ENCODE measurements around the gene ABCC6.

ABCC6 gene

DNA sequence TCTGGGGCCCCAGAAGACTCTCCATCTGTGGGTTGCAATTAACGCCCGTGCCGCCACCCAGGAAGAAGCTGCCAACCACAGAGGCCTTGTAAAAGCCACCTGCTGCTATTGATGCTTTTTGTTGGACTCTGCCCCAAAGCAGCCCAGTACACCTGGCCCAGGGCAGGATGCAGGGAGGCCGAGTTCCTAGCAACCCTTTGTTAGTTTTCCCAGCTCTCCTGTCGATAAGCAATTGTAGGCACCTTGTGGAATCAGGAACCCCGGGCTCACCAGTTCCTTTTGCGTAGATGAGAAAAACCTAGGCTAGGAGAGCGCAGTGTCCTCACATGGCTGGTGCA is 103.3 kb downstream of the ABCC6 start:
- TF ChIP-seq, protein P1, sequence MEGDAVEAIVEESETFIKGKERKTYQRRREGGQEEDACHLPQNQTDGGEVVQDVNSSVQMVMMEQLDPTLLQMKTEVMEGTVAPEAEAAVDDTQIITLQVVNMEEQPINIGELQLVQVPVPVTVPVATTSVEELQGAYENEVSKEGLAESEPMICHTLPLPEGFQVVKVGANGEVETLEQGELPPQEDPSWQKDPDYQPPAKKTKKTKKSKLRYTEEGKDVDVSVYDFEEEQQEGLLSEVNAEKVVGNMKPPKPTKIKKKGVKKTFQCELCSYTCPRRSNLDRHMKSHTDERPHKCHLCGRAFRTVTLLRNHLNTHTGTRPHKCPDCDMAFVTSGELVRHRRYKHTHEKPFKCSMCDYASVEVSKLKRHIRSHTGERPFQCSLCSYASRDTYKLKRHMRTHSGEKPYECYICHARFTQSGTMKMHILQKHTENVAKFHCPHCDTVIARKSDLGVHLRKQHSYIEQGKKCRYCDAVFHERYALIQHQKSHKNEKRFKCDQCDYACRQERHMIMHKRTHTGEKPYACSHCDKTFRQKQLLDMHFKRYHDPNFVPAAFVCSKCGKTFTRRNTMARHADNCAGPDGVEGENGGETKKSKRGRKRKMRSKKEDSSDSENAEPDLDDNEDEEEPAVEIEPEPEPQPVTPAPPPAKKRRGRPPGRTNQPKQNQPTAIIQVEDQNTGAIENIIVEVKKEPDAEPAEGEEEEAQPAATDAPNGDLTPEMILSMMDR (IDR thresholded peaks at IDR 0.05; ENCODE audit: extremely low read depth, missing control alignments), result no peak
- no peak for DNase-seq (ENCODE audit: low spot score)

DNA sequence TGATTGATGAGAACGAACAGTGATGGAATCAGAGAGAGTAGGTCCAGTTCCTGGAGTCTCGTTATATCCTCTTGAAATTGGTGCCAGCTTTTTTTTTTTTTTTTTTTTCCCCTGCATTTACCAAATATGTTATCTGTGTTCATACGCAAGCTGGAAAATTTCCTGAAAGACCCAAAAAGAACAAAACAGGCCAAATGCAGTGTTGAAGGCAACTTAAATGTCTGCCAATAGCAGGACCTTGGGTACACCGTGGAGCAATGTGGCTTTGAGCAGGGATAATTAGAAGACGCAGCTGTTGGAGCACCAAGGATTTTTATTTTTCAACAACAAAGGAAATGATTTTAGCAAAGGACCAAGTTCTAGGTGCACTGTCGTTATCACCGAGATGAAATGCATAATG is 105.0 kb downstream of the ABCC6 start:
- DNase-seq (ENCODE audit: low spot score), result no peak

DNA sequence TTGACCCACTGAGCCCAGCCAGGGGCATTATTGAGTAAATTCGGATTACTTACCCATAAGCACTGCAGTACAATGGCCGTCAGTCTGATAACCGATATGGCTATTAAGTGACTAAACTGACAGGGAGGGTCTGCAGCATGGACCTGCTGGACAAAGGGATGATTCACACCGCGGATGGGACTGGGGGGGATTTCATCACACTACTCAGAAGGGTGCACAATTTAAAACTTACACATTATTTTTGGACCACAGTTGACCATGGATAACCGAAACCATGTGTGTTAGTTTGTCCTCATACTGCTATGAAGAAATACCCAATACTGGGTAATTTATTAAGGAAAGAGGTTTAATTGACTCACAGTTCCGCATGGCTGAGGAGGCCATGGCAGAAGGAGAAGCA is 106.5 kb downstream of the ABCC6 start:
- TF ChIP-seq, protein P1 (IDR thresholded peaks at IDR 0.05; ENCODE audit: extremely low read depth, missing control alignments), result no peak
- DNase-seq (ENCODE audit: low spot score), result no peak

More for the DNA sequence above, 105.0 kb downstream of the ABCC6 start:
- TF ChIP-seq, protein P1 (IDR thresholded peaks at IDR 0.05; ENCODE audit: extremely low read depth, missing control alignments), result no peak

DNA sequence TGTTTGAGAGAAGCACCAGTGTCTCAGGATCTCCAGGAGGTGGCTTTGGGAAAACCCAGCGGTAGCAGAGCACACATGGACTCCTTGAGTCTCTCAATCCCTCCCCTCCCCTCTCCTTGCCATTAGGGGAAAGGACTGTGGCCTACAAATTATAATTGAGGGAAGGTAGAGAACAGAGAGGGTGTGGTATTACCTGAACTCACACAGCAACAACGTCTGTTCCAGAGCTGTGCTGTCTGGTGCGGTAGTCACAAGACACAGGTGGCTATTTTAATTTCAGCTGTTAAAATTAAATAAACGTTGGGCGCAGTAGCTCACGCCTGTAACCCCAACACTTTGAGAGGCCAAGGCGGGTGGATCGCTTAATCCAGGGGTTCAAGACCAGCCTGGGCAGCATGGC is 110.2 kb downstream of the ABCC6 start:
- no peak for DNase-seq (ENCODE audit: low spot score)
- TF ChIP-seq, protein P1 (IDR thresholded peaks at IDR 0.05; ENCODE audit: extremely low read depth, missing control alignments), result no peak

DNA sequence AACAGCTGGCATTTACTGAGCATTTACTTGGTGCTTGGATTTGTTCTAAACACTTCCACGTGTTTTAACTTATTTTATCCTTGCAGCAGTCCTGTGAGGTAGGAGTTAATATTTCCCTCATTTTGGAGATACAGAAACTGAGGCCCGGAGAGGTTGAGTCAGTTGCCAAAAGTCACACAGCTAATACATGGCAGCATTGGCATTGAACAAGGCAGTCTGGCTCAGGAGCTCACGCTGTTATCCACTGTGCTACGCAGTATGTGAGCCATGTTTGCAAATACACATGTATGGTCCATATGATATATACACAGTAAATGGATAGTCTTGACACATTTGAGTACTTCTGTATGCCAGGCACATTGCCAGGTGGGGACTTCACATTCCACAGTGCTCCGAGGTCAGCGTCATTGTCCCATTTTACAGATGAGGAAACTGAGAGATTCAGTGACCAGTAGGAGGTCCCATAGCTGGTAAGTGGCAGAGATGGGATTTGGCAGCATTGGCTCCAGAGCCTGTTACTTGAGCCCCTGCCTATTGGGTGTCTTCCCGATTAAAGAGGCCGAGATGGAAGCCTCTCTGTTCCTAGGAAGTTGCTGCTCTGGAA is 110.7 kb downstream of the ABCC6 start:
- no peak for DNase-seq (ENCODE audit: low spot score)
- TF ChIP-seq, protein P1 (IDR thresholded peaks at IDR 0.05; ENCODE audit: extremely low read depth, missing control alignments), result no peak

DNA sequence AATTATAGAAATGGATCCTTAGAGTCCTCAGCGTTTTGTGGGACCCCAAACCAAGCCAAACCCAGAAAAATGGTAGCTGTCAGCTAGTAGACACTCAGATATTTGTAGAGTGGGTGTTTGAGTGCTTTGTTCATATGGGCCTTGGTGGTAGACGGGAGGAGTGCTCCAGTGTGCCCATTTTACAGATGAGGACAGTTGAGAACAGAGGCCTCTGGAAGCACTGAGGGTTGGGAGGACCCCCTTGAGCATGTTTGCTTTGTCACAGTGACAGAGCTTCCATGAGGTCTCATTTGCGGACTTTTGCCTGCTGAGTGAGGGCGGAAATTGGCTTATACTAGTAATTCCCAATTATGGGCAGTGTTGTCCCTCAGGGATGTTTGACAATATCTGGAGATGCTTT is 111.7 kb downstream of the ABCC6 start:
- TF ChIP-seq, protein P1 (IDR thresholded peaks at IDR 0.05; ENCODE audit: extremely low read depth, missing control alignments), result no peak

DNA sequence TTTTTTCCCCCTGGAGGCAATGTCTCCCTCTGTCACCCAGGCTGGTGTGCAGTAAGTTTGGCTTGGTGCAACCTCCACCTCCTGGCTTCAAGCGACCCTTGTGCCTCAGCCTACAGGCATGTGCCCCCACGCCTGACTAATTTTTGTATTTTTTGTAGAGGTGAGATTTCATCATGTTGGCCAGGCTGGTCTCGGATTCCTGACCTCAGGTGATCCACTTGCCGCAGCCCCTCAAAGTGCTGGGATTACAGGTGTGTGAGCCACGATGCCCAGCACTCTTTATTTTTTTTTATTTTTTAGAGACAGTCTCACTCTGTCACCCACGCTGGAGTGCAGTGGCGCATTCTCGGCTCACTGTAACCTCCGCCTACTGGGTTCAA is 113.2 kb downstream of the ABCC6 start:
- TF ChIP-seq, protein P1 (IDR thresholded peaks at IDR 0.05; ENCODE audit: extremely low read depth, missing control alignments), result no peak
- no peak for DNase-seq (ENCODE audit: low spot score)

More for the DNA sequence above, 111.7 kb downstream of the ABCC6 start:
- no peak for DNase-seq (ENCODE audit: low spot score)

Data from GM20000 (cell line).